ENCODE results near the gene SLC35F6. TPM values are rescaled to one million over a fixed set of nuclear protein-coding genes. Genes with fewer than 3 reads are reported as not detected.

Gene SLC35F6
- total and polyA plus RNA-seq, 9 of the 15 experiments (the other 6 are each of a cell fraction or from before 2014, with no cell fraction given), result 11.9 to 47.3 (median 22.5) TPM

DNA sequence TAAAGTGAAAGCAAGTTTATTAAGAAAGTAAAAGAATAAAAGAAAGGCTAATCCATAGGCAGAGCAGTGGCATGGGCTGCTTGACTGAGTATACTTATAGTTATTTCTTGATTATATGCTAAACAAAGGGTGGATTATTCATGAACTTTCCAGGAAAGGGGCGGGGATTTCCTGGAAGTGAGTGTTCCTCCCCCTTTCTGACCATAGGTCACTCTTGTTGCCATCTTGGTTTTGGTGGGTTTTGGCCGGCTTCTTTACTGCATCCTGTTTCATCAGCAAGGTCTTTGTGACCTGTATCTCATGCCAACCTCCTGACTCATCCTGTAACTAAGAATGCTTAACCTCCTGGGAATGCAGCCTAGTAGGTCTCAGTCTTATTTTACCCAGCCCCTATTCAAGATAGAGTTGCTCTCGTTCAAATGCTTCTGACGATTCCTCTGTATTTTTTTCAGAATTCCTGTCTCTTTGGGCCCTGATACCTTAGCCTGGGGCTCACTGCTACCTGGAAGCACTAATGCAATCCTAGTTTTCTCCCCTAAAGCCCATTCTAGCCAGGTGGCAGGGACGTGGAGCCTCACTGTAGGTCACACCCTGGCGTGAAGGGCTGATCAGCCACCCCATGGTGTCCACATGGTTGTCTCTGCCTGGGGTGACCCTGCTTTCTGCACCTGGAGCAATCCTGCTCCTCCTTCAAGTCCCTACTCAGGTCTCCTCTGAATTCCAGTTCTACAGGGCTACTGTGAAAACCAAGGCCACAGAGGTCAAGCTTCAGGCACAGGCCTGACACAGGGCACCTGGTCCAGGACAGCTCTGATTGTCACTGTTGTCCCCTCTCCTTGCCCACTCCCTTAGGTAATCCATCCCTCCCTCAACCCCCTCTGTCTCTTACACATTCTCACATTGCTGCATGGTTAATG lies 6.0 kb upstream of the SLC35F6 start (continued):
- no peak for TF ChIP-seq SNRNP70 (optimal IDR thresholded peaks at IDR 0.05; ENCODE audit: low read depth, low read length)
- TF ChIP-seq MYC (IDR thresholded peaks at IDR 0.05; ENCODE audit: low read depth, low read length), result peak; percentile 79
- TF ChIP-seq MYC (CRISPR knock-in tag; IDR thresholded peaks at IDR 0.05; ENCODE audit: borderline replicate concordance, low read depth), result no peak; the same call in 1 of the 2 replicates
- no peak for TF ChIP-seq MTF1 (CRISPR knock-in tag; IDR thresholded peaks at IDR 0.05; ENCODE audit: borderline replicate concordance)
- no peak for TF ChIP-seq ETS2 (tag; IDR thresholded peaks at IDR 0.05; ENCODE audit: borderline replicate concordance, poor library complexity, severe bottlenecking)
- TF ChIP-seq, protein P1, sequence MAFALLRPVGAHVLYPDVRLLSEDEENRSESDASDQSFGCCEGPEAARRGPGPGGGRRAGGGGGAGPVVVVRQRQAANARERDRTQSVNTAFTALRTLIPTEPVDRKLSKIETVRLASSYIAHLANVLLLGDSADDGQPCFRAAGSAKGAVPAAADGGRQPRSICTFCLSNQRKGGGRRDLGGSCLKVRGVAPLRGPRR (CRISPR knock-in tag; IDR thresholded peaks at IDR 0.05), result no peak; the same call in 1 of the 2 replicates
- no peak for TF ChIP-seq NELFE (IDR thresholded peaks at IDR 0.05; ENCODE audit: insufficient read depth, insufficient read length)
- TF ChIP-seq, protein P2, sequence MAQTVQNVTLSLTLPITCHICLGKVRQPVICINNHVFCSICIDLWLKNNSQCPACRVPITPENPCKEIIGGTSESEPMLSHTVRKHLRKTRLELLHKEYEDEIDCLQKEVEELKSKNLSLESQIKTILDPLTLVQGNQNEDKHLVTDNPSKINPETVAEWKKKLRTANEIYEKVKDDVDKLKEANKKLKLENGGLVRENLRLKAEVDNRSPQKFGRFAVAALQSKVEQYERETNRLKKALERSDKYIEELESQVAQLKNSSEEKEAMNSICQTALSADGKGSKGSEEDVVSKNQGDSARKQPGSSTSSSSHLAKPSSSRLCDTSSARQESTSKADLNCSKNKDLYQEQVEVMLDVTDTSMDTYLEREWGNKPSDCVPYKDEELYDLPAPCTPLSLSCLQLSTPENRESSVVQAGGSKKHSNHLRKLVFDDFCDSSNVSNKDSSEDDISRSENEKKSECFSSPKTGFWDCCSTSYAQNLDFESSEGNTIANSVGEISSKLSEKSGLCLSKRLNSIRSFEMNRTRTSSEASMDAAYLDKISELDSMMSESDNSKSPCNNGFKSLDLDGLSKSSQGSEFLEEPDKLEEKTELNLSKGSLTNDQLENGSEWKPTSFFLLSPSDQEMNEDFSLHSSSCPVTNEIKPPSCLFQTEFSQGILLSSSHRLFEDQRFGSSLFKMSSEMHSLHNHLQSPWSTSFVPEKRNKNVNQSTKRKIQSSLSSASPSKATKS (CRISPR knock-in tag; IDR thresholded peaks at IDR 0.05), result no peak
- TF ChIP-seq HEY1 (CRISPR knock-in tag; IDR thresholded peaks at IDR 0.05; ENCODE audit: borderline replicate concordance), result no peak
- TF ChIP-seq ZNF764 (CRISPR knock-in tag; IDR thresholded peaks at IDR 0.05; ENCODE audit: low read depth), result no peak
- no peak for TF ChIP-seq MBD2 (IDR thresholded peaks at IDR 0.05; ENCODE audit: borderline replicate concordance, low read depth)
- TF ChIP-seq, protein P3, sequence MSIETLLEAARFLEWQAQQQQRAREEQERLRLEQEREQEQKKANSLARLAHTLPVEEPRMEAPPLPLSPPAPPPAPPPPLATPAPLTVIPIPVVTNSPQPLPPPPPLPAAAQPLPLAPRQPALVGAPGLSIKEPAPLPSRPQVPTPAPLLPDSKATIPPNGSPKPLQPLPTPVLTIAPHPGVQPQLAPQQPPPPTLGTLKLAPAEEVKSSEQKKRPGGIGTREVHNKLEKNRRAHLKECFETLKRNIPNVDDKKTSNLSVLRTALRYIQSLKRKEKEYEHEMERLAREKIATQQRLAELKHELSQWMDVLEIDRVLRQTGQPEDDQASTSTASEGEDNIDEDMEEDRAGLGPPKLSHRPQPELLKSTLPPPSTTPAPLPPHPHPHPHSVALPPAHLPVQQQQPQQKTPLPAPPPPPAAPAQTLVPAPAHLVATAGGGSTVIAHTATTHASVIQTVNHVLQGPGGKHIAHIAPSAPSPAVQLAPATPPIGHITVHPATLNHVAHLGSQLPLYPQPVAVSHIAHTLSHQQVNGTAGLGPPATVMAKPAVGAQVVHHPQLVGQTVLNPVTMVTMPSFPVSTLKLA (conservative IDR thresholded peaks at IDR 0.05), result peak in 1 of 2 experiments; percentile 50; a peak in 2 of 4 replicates
- 0 out of 2 replicates have a peak, but pooled peaks have one; percentile 19 for TF ChIP-seq ZNF444 (CRISPR knock-in tag; IDR thresholded peaks at IDR 0.05)
- peak; percentile 72 for TF ChIP-seq TAF9B (IDR thresholded peaks at IDR 0.05; ENCODE audit: partially characterized antibody)
- TF ChIP-seq ZNF263 (CRISPR knock-in tag; IDR thresholded peaks at IDR 0.05; ENCODE audit: borderline replicate concordance), result no peak
- TF ChIP-seq SMARCE1 (IDR thresholded peaks at IDR 0.05), result peak; percentile 80; the same call in 1 of the 2 replicates
- peak; percentile 58 for TF ChIP-seq NBN (IDR thresholded peaks at IDR 0.05; ENCODE audit: low read depth)
- TF ChIP-seq JUND (IDR thresholded peaks at IDR 0.05; ENCODE audit: borderline replicate concordance, low read depth, low read length), result peak; percentile 96
- peak; percentile 91; the same call in 2 of the 3 replicates for TF ChIP-seq JUND (tag; IDR thresholded peaks at IDR 0.05; ENCODE audit: borderline replicate concordance, low read depth, low read length)
- no peak for TF ChIP-seq ARID2 (IDR thresholded peaks at IDR 0.05)
- no peak; the same call in 1 of the 2 replicates for TF ChIP-seq MTA1 (IDR thresholded peaks at IDR 0.05; ENCODE audit: borderline replicate concordance)
- peak; percentile 59 for TF ChIP-seq RFX1 (IDR thresholded peaks at IDR 0.05)

All from K562 (cell line).